GM19467 (cell line): ENCODE results near the gene KRTAP19-6.
"Not testable (repeated sequence)": the region's sequence is repeated elsewhere in the genome, so short reads cannot be mapped to it uniquely, and the experiment has no call there.

ENCODE experiments used
- ATAC-seq: cut with Tn5 transposase; IDR thresholded peaks from one replicate; pipeline ENCODE4 v1.9.1; 2021; ENCODE audit warnings: mild to moderate bottlenecking, moderate library complexity; ENCODE audit not compliant: unreplicated experiment

The KRTAP19-6 gene

DNA sequence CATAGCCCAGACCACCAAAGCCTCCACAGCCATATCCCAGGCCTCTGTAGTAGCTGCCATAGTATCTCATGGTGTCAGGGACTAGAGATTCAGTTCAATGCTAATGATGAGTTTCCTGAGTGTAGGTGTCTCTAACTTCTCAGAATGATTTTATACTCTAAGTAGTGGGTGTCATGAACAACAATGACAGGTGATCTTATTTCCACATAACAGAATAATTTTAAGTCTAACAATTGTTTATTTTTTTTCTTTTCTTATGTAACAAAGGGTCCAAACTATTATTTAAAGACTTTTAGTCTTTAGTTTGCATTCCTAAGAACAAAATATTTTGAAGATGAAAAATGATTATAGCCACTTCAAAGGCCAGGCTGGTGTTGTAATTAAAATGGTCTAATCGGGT, at the start of gene KRTAP19-6:
Gene KRTAP19-6 (minus strand): TSS at position 101 of the 400 bp plus-strand sequence. CDS start 31 bp downstream, at position 70.
- no peak for ATAC-seq

DNA sequence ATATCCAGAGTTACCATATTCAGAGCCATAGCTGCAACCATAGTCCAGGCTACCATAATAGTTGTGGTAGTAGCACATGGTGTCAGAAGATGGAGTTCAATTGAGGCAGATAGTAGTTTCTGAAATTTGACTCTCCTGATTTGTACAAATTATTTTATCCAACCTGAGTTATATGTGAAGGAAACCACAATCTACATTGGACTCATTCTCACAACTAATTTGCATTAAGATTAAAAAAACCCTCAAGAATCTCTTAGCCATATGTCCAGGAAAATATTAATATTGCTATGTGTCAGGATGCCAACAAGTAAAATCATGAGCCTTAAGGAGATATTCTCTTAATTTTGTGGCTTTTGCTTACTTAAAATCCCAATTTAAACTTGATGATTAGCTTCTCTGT, 48.6 kb upstream of the KRTAP19-6 start, which contains the start of gene KRTAP22-2:
Gene KRTAP22-2 (minus strand): TSS at position 101 of the 400 bp plus-strand sequence.
- ATAC-seq, result no peak

GRCh38 chr21:30582870-30583269, 41.2 kb upstream of the KRTAP19-6 start:
- ATAC-seq, result no peak

GRCh38 chr21:30580132-30580531, 38.5 kb upstream of the KRTAP19-6 start:
- no peak for ATAC-seq

DNA sequence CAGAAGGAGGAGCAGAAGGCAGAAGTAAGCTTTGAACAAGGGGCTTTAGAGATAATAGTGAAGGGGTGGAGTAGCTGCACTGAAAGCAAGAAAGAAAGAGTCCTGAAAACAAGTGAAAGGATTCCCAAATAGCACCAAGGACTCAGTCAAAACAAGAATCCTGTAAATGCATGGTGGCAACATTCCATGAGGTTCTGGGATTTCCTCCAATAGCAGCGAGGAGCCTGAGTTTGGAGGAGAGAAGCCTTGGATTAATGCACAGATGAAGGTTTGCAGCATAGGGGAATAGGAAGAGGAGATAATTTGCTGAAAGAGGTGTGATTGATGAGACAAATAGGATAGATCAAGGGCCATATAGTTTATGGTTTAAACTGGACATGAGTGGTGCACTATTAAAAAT, 37.7 kb upstream of the KRTAP19-6 start:
- ATAC-seq, result no peak

GRCh38 chr21:30577766-30578165, 36.1 kb upstream of the KRTAP19-6 start:
- no peak for ATAC-seq

DNA sequence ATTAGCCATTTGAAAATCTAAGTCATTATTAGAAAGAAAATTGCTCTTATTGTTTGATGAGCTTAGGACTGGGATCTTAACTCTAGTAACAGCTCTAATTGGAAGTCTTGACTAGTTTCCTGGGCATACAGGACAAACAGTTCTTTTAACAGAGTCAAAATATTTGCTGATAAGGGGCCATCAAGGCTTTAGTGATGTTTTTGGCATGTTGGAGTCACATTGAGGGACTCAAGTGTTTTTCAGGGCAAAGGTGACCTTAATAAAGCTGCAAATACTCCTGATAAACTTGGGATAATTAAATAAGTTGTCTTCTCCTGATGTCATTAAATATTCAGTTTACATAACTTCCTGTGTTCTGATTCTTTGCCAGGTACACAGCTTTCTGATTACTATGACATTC, 26.0 kb upstream of the KRTAP19-6 start:
- ATAC-seq, result no peak

DNA sequence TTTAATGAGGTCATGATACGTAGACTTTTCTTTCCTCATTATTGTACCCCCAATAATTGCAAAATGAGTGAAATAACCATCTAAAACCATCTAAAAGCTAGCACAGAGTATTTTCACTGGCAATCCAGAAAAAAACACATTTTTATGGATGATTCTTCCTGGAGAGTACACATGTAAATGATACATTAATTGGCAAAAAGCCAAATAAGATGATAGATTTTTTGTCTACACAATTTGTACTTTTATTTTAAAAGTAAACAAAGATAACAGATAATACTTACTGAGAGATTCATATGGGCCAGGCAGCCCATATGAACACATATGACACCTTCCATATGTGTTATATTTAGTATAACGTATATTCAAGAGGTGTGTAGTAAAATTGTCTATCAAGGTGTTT, 22.0 kb upstream of the KRTAP19-6 start:
- no peak for ATAC-seq

GRCh38 chr21:30563072-30563471, 21.4 kb upstream of the KRTAP19-6 start:
- ATAC-seq, result no peak

DNA sequence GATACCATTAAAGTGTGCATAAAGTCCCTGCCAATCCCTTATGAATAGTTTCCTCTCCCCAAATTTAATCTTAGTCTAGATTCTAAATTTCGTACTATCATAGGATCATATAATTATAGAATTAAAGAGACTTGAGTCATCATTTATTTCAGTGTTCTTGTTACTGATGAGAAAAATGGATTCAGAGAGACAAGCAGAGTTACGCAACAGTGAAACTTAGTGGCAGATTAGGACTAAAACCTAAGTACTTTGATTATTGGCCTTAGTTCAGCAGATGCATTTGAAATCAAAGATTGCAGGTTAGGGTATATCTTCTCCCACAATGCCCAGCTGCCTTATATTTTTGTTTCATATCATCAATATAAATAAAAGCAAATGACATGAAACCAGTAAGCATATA, 20.3 kb upstream of the KRTAP19-6 start:
- no peak for ATAC-seq

- no peak for ATAC-seq
Measured at GRCh38 chr21:30561264-30561895, 19.7 kb upstream of the KRTAP19-6 start, which contains the start of gene KRTAP19-7. Gene KRTAP19-7 (minus strand): TSS chr21:30561314. CDS start chr21:30561289, 25 bp downstream.

DNA sequence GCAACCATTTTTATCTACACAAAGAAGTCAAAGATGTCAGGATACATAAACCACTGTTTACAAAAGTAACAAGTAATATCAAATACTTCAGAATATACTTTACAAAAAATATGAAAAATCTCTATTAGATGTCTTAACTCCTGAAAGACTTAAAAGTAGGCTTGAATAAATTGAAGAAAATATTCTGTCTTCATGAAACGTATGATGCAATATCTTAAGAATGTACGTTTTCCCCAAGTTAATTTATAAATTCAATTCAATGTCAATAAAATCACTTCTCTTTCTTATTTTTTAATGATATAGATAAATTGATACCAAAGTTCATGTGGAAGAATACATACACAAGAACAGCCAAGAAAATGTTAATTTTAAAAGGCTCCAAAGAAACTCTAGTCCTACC, 13.4 kb upstream of the KRTAP19-6 start:
- no peak for ATAC-seq

- no peak for ATAC-seq
Measured at GRCh38 chr21:30552782-30553181, 11.1 kb upstream of the KRTAP19-6 start.

- ATAC-seq, result no peak
Measured at GRCh38 chr21:30518876-30519275, 22.8 kb downstream of the KRTAP19-6 start.

DNA sequence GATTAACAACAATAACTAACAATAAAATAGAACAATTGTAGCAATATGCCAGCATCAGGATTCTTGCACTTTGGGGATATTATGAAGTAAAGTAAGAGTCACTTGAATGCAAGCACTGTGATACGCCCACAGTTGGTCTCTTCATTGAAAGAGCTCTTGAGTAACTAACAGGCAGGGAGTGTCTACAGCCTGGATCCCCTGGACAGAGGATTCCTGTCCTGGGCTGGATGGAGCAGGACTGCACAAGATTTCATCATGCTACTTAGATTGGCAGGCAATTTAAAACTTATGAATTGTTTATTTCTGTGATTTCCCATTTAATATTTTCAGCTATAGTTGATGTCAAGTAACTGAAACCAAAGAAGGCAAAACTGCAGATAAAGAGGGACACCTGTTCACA, 26.0 kb downstream of the KRTAP19-6 start:
- ATAC-seq, result no peak

GRCh38 chr21:30505621-30506205, 36.0 kb downstream of the KRTAP19-6 start:
- not testable (repeated sequence) for ATAC-seq

- no peak for ATAC-seq
Measured at GRCh38 chr21:30502041-30502440, 39.6 kb downstream of the KRTAP19-6 start, which contains the start of gene KRTAP19-5. Gene KRTAP19-5 (minus strand): TSS chr21:30502141. CDS start chr21:30502090, 51 bp downstream.

DNA sequence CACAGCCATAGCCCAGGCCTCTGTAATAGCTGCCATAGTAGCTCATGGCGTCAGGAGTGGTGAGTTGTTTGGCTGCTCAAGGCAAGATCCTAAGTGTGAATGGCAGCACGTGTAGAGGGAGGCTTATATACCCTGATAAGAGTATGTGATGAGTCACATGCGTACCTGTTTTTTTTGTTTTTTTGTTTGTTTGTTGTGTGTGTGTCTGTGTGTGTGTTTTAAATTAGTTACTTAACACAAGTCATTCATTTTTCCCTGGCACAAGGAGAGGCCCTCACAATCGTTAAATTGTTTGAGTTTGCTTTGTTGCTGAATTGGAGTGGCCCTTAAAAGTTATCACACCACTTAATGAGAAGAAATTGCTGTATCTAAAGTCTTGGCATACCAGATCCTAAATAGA, 44.6 kb downstream of the KRTAP19-6 start, which contains the start of gene KRTAP19-4:
Gene KRTAP19-4 (minus strand): TSS at position 101 of the 400 bp plus-strand sequence. CDS start 55 bp downstream, at position 46.
- ATAC-seq, result no peak

DNA sequence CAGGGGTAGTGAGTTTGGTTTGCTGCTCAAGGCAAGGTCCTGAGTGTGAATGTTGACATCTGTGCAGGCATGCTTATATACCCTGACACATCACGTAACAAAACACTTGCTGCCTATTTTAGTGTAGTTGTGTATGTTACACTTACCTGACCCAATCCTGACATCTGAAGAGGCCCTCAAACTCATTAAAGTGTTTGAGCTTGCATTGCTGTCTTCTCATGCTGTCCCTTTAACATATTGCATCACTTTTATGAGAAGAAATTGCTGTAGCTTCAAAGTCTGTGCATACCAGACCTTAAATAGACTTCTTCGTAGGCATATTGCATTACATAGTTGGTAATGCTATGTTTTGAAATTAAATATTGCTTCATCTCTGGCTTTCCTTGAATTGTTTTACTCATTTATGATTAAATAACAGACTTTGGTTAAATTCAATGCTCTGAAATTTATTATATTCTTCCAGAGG, 49.7 kb downstream of the KRTAP19-6 start, which contains the start of gene KRTAP19-3:
Gene KRTAP19-3 (minus strand): TSS at position 51 of the 466 bp plus-strand sequence. CDS start 56 bp downstream, outside the sequence.
- ATAC-seq, result no peak
